GM23248 (cell line): Measurements from ENCODE around the gene GTF2I. TPM values are rescaled to one million over a fixed set of nuclear protein-coding genes. Genes with fewer than 3 reads are reported as not detected.
"Not testable (repeated sequence)": the region's sequence is repeated elsewhere in the genome, so short reads cannot be mapped to it uniquely, and the experiment has no call there.

ENCODE experiments used
- DNase-seq: peaks from one replicate; pipeline ENCODE4 v3.0.0-alpha.2; 2015
- H2AFZ ChIP-seq: fragments of 200-600 bp; sonication (generic); 2 replicates; pipeline ENCODE4 v1.6.1; 2016; ENCODE audit warnings: antibody characterized with exemption
- H3F3A ChIP-seq: fragments of 200-600 bp; sonication (generic); 2 replicates; pipeline ENCODE4 v1.6.1; 2016; ENCODE audit warnings: mild to moderate bottlenecking, antibody characterized with exemption, mixed run types; ENCODE audit not compliant: insufficient read depth
- H3K27ac ChIP-seq: fragments of 200-600 bp; sonication (generic); 2 replicates; pipeline ENCODE4 v1.5.1; 2016; ENCODE audit warnings: mild to moderate bottlenecking
- H3K27me3 ChIP-seq: fragments of 200-600 bp; sonication (generic); replicated peaks from 2 replicates; pipeline ENCODE4 v1.6.1; 2016; ENCODE audit warnings: mild to moderate bottlenecking; ENCODE audit not compliant: insufficient read depth
- H3K36me3 ChIP-seq: fragments of 200-600 bp; sonication (generic); 2 replicates; pipeline ENCODE4 v1.6.1; 2016; ENCODE audit warnings: low read depth, mild to moderate bottlenecking
- H3K4me1 ChIP-seq: fragments of 200-600 bp; sonication (generic); 2 replicates; pipeline ENCODE4 v1.6.1; 2016; ENCODE audit warnings: mild to moderate bottlenecking; ENCODE audit not compliant: insufficient read depth
- H3K4me2 ChIP-seq: fragments of 200-600 bp; sonication (generic); one replicate; pipeline ENCODE4 v1.6.1; 2016; ENCODE audit warnings: mild to moderate bottlenecking; ENCODE audit not compliant: unreplicated experiment
- H3K4me3 ChIP-seq: fragments of 200-600 bp; sonication (generic); 2 replicates; pipeline ENCODE4 v1.5.1; 2016; ENCODE audit warnings: mild to moderate bottlenecking
- H3K79me2 ChIP-seq: fragments of 200-600 bp; sonication (generic); 2 replicates; pipeline ENCODE4 v1.6.1; 2016; ENCODE audit warnings: mild to moderate bottlenecking; ENCODE audit not compliant: insufficient read depth
- H3K9ac ChIP-seq: fragments of 200-600 bp; sonication (generic); 2 replicates; pipeline ENCODE4 v1.6.1; 2016; ENCODE audit warnings: mild to moderate bottlenecking
- H3K9me2 ChIP-seq: fragments of 200-600 bp; sonication (generic); 2 replicates; pipeline ENCODE4 v1.6.1; 2016; ENCODE audit warnings: mixed run types, mild to moderate bottlenecking, moderate library complexity; ENCODE audit not compliant: insufficient read depth
- H3K9me3 ChIP-seq: fragments of 200-600 bp; sonication (generic); one replicate; pipeline ENCODE4 v1.6.1; 2017; ENCODE audit warnings: low read depth
- H4K20me1 ChIP-seq: fragments of 200-600 bp; sonication (generic); 2 replicates; pipeline ENCODE4 v1.6.0; 2016; ENCODE audit not compliant: insufficient read depth
- WGBS, 2 experiments: methylation state at CpG; one replicate each; pipeline ENCODE4 v1.1.6; 2015 to 2017; ENCODE audit warnings: low lambda C conversion rate in 2 of 2, low coverage in 1 of 2; ENCODE audit errors: missing lambda C conversion rate in 2 of 2; 5-methylcytosine and 5-hydroxymethylcytosine counted together
- in situ Hi-C: fragments of 300-500 bp; cut with MboI; formaldehyde crosslinking; loops from 2 replicates; pipeline ENCODE4 v1.15.0; 2020
- polyA plus RNA-seq: library from polyadenylated mRNA; unstranded; fragments of >200 nt; fragmentation: Nextera tagmentation; extraction: Ambion mirVana; gene quantifications from 2 replicates; pipeline ENCODE4 v1.2.1, GENCODE V29; 2016
- total RNA-seq: library from RNA; depleted of rRNA; stranded (reverse); fragments of >200 nt; shearing (Covaris generic); gene quantifications from 2 replicates; pipeline ENCODE4 v1.2.3, GENCODE V29; 2014

The GTF2I gene
- total and polyA plus RNA-seq, 2 experiments from 2014 or later, result 76.0 to 90.9 TPM

GRCh38 chr7:74773760-74774750 lies 116.5 kb downstream of the GTF2I start, which contains the start of gene NCF1:
Gene NCF1, plus strand, starts transcription at chr7:74774011. Its CDS starts 21 bp downstream, at chr7:74774032.
- H3K4me3 ChIP-seq, DNase-seq, H3K36me3 ChIP-seq, H3K9ac ChIP-seq, H4K20me1 ChIP-seq, H3K4me2 ChIP-seq, H3K9me3 ChIP-seq, in situ Hi-C loops, H3K27me3 ChIP-seq, H3K79me2 ChIP-seq, H3F3A ChIP-seq, H3K4me1 ChIP-seq, H3K27ac ChIP-seq, H2AFZ ChIP-seq, H3K9me2 ChIP-seq: not testable (repeated sequence)
- WGBS, 2 experiments, result no CpG with 5 or more reads among the region's 21 CpGs

GRCh38 chr7:74775111-74775510 lies 117.6 kb downstream of the GTF2I start:
- H3K36me3 ChIP-seq, in situ Hi-C loops: not testable (repeated sequence)

GRCh38 chr7:74779053-74779452 lies 121.5 kb downstream of the GTF2I start:
- H3K4me1 ChIP-seq, DNase-seq, H4K20me1 ChIP-seq, H3K27me3 ChIP-seq, H3K79me2 ChIP-seq, H3K4me3 ChIP-seq, H3K36me3 ChIP-seq, H3F3A ChIP-seq, H3K9me2 ChIP-seq, in situ Hi-C loops, H3K4me2 ChIP-seq, H3K9ac ChIP-seq, H2AFZ ChIP-seq, H3K9me3 ChIP-seq, H3K27ac ChIP-seq: not testable (repeated sequence)
- 60 to 85% methylated on average over 4 to 12 of the region's 17 CpGs for WGBS, 2 experiments

More at GRCh38 chr7:74775111-74775510, 117.6 kb downstream of the GTF2I start:
- not testable (repeated sequence) for H3K79me2 ChIP-seq, H3K9ac ChIP-seq, H3K9me3 ChIP-seq, H3F3A ChIP-seq, H3K27ac ChIP-seq, H3K4me2 ChIP-seq, H3K4me1 ChIP-seq, DNase-seq, H3K9me2 ChIP-seq, H2AFZ ChIP-seq, H4K20me1 ChIP-seq, H3K27me3 ChIP-seq, H3K4me3 ChIP-seq
- no CpG with 5 or more reads among the region's 6 CpGs for WGBS, 2 experiments

- H3K9me2 ChIP-seq, result not testable (repeated sequence)
- 78 to 83% methylated on average over 3 to 4 of the region's 6 CpGs for WGBS, 2 experiments
Measured at GRCh38 chr7:74781746-74782145, 124.2 kb downstream of the GTF2I start.

GRCh38 chr7:74783595-74783994 lies 126.1 kb downstream of the GTF2I start:
- WGBS, 2 experiments, result 40 to 66% methylated on average over 2 to 5 of the region's 5 CpGs
- in situ Hi-C loops, H3K9me2 ChIP-seq: not testable (repeated sequence)

More at GRCh38 chr7:74781746-74782145, 124.2 kb downstream of the GTF2I start:
- H3K4me1 ChIP-seq, H3K27ac ChIP-seq, H2AFZ ChIP-seq, H3K9me3 ChIP-seq, in situ Hi-C loops, H3F3A ChIP-seq, DNase-seq, H3K4me2 ChIP-seq, H4K20me1 ChIP-seq, H3K79me2 ChIP-seq, H3K27me3 ChIP-seq, H3K36me3 ChIP-seq, H3K9ac ChIP-seq, H3K4me3 ChIP-seq: not testable (repeated sequence)

GRCh38 chr7:74788369-74789150 lies 131.0 kb downstream of the GTF2I start:
- peak; percentile 77 for DNase-seq
- H3K4me1 ChIP-seq, H4K20me1 ChIP-seq, in situ Hi-C loops, H3K27me3 ChIP-seq, H3K4me2 ChIP-seq, H3K9me2 ChIP-seq, H3K27ac ChIP-seq, H3K79me2 ChIP-seq, H3K36me3 ChIP-seq, H3F3A ChIP-seq, H2AFZ ChIP-seq, H3K9me3 ChIP-seq, H3K9ac ChIP-seq: not testable (repeated sequence)
- peak overlapping the region; percentile 56; the same call in 1 of the 2 replicates for H3K4me3 ChIP-seq
- WGBS, 2 experiments, result 0% methylated on average over 13 to 21 of the region's 82 CpGs

More at GRCh38 chr7:74783595-74783994, 126.1 kb downstream of the GTF2I start:
- not testable (repeated sequence) for H3K27ac ChIP-seq, H3K4me1 ChIP-seq, H2AFZ ChIP-seq, H3F3A ChIP-seq, H4K20me1 ChIP-seq, DNase-seq, H3K9me3 ChIP-seq, H3K36me3 ChIP-seq, H3K27me3 ChIP-seq, H3K4me2 ChIP-seq, H3K9ac ChIP-seq, H3K4me3 ChIP-seq, H3K79me2 ChIP-seq

GRCh38 chr7:74789200-74789736 lies 131.8 kb downstream of the GTF2I start:
- H3K27ac ChIP-seq, in situ Hi-C loops, H3F3A ChIP-seq, H3K4me2 ChIP-seq, H3K9me2 ChIP-seq, H3K4me3 ChIP-seq, H3K27me3 ChIP-seq, H3K4me1 ChIP-seq, H3K36me3 ChIP-seq, H3K79me2 ChIP-seq, H4K20me1 ChIP-seq, H3K9me3 ChIP-seq, H2AFZ ChIP-seq, H3K9ac ChIP-seq, DNase-seq: not testable (repeated sequence)
- 19 to 21% methylated on average over 3 of the region's 24 CpGs for WGBS, 2 experiments
